HepG2 (cell line): ENCODE results near the gene OR2AG2. TPM values are rescaled to one million over a fixed set of nuclear protein-coding genes. Genes with fewer than 3 reads are reported as not detected.

Experiments used
- ATAC-seq: fragments of 200-7000 bp; cut with Tn5 transposase; 3 replicates; pipeline ENCODE4 v1.9.1; 2020; ENCODE audit warnings: mild to moderate bottlenecking, moderate library complexity
- BruUV-seq: library from RNA; stranded (reverse); fragments of 400-500 nt; replicated peaks from 2 replicates; lab custom pipeline; 2021; lab: Mats Ljungman, UMichigan
- CTCF ChIA-PET: fragments of 300-600 bp; formaldehyde crosslinking; extraction: SDS; loops from one replicate; lab custom pipeline; 2021; ENCODE audit warnings: low total read pairs, inconsistent platforms, low intra/inter-chr PET ratio; lab: Yijun Ruan, JAX
- POLR2A ChIA-PET: fragments of 350-600 bp; sonication (Branson Sonifier 250); formaldehyde crosslinking; loops from one replicate; lab custom pipeline; 2020; ENCODE audit warnings: antibody characterized with exemption, inconsistent platforms; lab: Yijun Ruan, JAX
- DNase-seq: peaks from one replicate; pipeline ENCODE4 v3.0.0-alpha.2; 2015; ENCODE audit warnings: low spot score
- FAIRE-seq: peaks from 3 replicates; lab custom pipeline; 2011; peaks lifted over from hg19 to GRCh38; lab: Jason Lieb, UNC
- H2AFZ ChIP-seq: one replicate; pipeline ENCODE4 v1.6.1; 2011; ENCODE audit warnings: low read length, inconsistent platforms
- H3K27ac ChIP-seq: fragments of 300-600 bp; 3 replicates; pipeline ENCODE4 v1.8.0; 2011; ENCODE audit warnings: mixed run types, mild to moderate bottlenecking, mixed read lengths, low read length, inconsistent platforms; ENCODE audit not compliant: insufficient read depth; ENCODE audit errors: extremely low read length
- H3K27me3 ChIP-seq, 2 experiments: fragments of 200-600 bp in 1 of 2; 2 replicates in 1 of 2; 3 replicates in 1 of 2; pipeline versions ENCODE4 v1.6.0 to v1.8.0; 2011; ENCODE audit warnings: low read length in 2 of 2, mild to moderate bottlenecking in 2 of 2, moderate library complexity in 2 of 2, inconsistent platforms in 1 of 2; ENCODE audit not compliant: insufficient read depth in 2 of 2, control insufficient read depth in 1 of 2
- H3K36me3 ChIP-seq, 2 experiments: fragments of 200-600 bp in 1 of 2; replicated peaks in 1 of 2; 2 replicates in 1 of 2; 3 replicates in 1 of 2; pipeline versions ENCODE4 v1.5.1 to v1.8.0; 2011; ENCODE audit warnings: low read length in 2 of 2, inconsistent platforms in 1 of 2; ENCODE audit not compliant: insufficient read depth in 2 of 2, control insufficient read depth in 1 of 2
- H3K4me1 ChIP-seq: 2 replicates; pipeline ENCODE4 v1.5.1; 2012; ENCODE audit warnings: low read length, inconsistent platforms; ENCODE audit not compliant: insufficient read depth
- H3K4me2 ChIP-seq: 2 replicates; pipeline ENCODE4 v1.6.0; 2011; ENCODE audit warnings: low read depth, low read length, inconsistent platforms
- H3K4me3 ChIP-seq, 3 experiments: fragments of 200-600 bp in 1 of 3; sonication (generic), shearing (Covaris generic) in 1 of 3; replicated peaks in 1 of 3; 2 replicates each; pipeline ENCODE4 v1.5.1; 2011 to 2016; ENCODE audit warnings: low read length in 3 of 3, inconsistent platforms in 2 of 3, low read depth in 2 of 3, mild to moderate bottlenecking in 2 of 3, control low read depth in 1 of 3, mixed read lengths in 1 of 3; ENCODE audit not compliant: insufficient read depth in 1 of 3
- H3K79me2 ChIP-seq: one replicate; pipeline ENCODE4 v1.6.1; 2011; ENCODE audit warnings: low read length, inconsistent platforms; ENCODE audit not compliant: insufficient read depth
- H3K9ac ChIP-seq: 2 replicates; pipeline ENCODE4 v1.6.0; 2011; ENCODE audit warnings: mild to moderate bottlenecking, low read depth, low read length, inconsistent platforms; ENCODE audit not compliant: insufficient read depth
- H3K9me3 ChIP-seq: 2 replicates; pipeline ENCODE4 v1.5.1; 2012; ENCODE audit warnings: mild to moderate bottlenecking, low read length
- H4K20me1 ChIP-seq: 2 replicates; pipeline ENCODE4 v1.6.0; 2011; ENCODE audit warnings: inconsistent platforms, mild to moderate bottlenecking, low read length, moderate library complexity; ENCODE audit not compliant: insufficient read depth
- HNRNPL ChIP-seq: fragments of 200-400 bp; formaldehyde crosslinking; IDR thresholded peaks from 2 replicates; pipeline ENCODE4 v1.6.1; 2017; ENCODE audit warnings: mild to moderate bottlenecking, low read depth, low read length
- JDP2 ChIP-seq: sonication (generic); formaldehyde crosslinking; IDR thresholded peaks from 2 replicates; pipeline ENCODE4 v1.8.1; 2022; ENCODE audit warnings: missing genetic modification reagents, borderline replicate concordance
- NFKBIZ ChIP-seq: IDR thresholded peaks from 2 replicates; pipeline ENCODE4 v1.6.1; 2018; ENCODE audit warnings: missing genetic modification reagents, missing compliant biosample characterization
- PPARG ChIP-seq: conservative IDR thresholded peaks from 2 replicates; pipeline ENCODE4 v1.6.1; 2016; ENCODE audit warnings: missing biosample characterization, missing genetic modification reagents
- STAG1 ChIP-seq: sonication (generic); formaldehyde crosslinking; IDR thresholded peaks from 2 replicates; pipeline ENCODE4 v1.4.0; 2020; ENCODE audit warnings: missing genetic modification reagents
- ZNF24 ChIP-seq: fragments of 450-650 bp; IDR thresholded peaks from 2 replicates; pipeline ENCODE4 v1.6.1; 2017; ENCODE audit warnings: antibody characterized with exemption, mild to moderate bottlenecking
- WGBS: methylation state at CpG from one replicate; pipeline ENCODE4 v1.1.6; 2017; ENCODE audit warnings: low lambda C conversion rate; 5-methylcytosine and 5-hydroxymethylcytosine counted together
- in situ Hi-C: cut with HindIII; loops from 2 replicates; pipeline ENCODE4 v1.10.0; 2017; ENCODE audit warnings: low pct_unique_long_range_greater_than_20kb; ENCODE audit not compliant: extremely low pct_ligation_motif_present
- intact Hi-C: fragments of 100-400 bp; cut with micrococcal nuclease; formaldehyde crosslinking; loops from one replicate; pipeline ENCODE4 v1.10.0; 2022; ENCODE audit not compliant: unreplicated experiment
- polyA plus RNA-seq, 8 experiments: library from polyadenylated mRNA; depleted of rRNA in 3 of 8; stranded (reverse) in 7 of 8; unstranded in 1 of 8; fragments of >200 nt; fragmentation: Illumina TruSeq in 4 of 8; extraction: Trizol in 4 of 8; gene quantifications; 2 replicates each; pipeline versions ENCODE4 v1.2.1 to v1.2.3, GENCODE V29; 2011 to 2016; ENCODE audit warnings: low read depth in 4 of 8, missing spikeins in 1 of 8, mixed read lengths in 1 of 8; ENCODE audit not compliant: insufficient read depth in 1 of 8
- total RNA-seq, 5 experiments: library from RNA; depleted of rRNA; stranded (reverse); fragments of >200 nt; fragmentation: Illumina TruSeq; extraction: Trizol; gene quantifications; 2 replicates each; pipeline ENCODE4 v1.2.3, GENCODE V29; 2016; ENCODE audit warnings: low read depth in 1 of 5
- TF ChIP-seq, protein P1 (sequence below): sonication (generic); formaldehyde crosslinking; IDR thresholded peaks from 2 replicates; pipeline ENCODE4 v1.5.0; 2020; ENCODE audit warnings: mild to moderate bottlenecking, missing genetic modification reagents, moderate library complexity
- TF ChIP-seq, protein P2 (sequence below): sonication (generic); formaldehyde crosslinking; IDR thresholded peaks from 2 replicates; pipeline ENCODE4 v1.5.1; 2020; ENCODE audit warnings: missing genetic modification reagents, mild to moderate bottlenecking, borderline replicate concordance

OR2AG2 gene
- total and polyA plus RNA-seq, 2 of the 13 experiments (the other 11 are each of a cell fraction or from before 2014, with no cell fraction given) = not detected

DNA sequence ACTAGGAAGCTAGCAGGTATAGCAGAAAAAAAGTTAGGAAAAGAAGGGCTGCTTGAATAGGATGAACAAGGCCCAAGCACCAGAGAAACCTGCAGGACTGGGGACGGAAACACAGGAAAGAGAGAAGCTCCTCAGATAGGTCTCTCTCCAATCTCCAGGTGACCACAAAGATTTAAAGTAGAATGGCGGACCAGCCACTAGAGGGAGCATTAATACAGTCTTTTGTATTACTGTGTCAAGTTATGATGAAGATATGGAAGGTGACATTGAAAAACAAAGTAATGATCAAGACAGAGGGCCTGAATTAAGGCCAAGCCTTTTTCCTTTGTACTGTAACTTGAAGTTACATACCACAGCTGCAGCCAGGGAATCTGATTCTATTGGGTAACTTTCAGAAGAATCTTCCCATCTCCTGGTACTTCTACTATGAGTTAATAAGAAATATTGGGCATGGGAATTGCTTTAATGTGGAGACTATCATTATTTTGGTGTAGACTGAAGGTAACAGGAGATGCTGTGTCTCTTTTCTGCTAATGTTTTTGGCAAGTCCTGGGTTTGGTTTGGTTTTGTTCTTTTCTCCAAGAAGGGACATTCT is 33.8 kb downstream of the OR2AG2 start:
- Histone ChIP-seq H3K4me3 (no peak overlapping the region), H3K36me3 (no peaks in the 10 kb centered on the region), H3K27ac (no peak overlapping the region), H3K27me3 (no peaks in the 10 kb centered on the region), H3K4me2 (no peak overlapping the region), H3K9me3 (no peaks in the 10 kb centered on the region), H4K20me1 (no peaks in the 10 kb centered on the region), H3K9ac (no peak overlapping the region), H3K79me2 (no peaks in the 10 kb centered on the region), H2AFZ (no peak overlapping the region), H3K4me1 (no peaks in the 10 kb centered on the region)
- POLR2A ChIA-PET = interaction anchor here (0.6 kb wide), 1 partner anchor 55 kb away, joined by 3 read pairs; the partner anchor contains the start of gene MRPL17
- FAIRE-seq = peak; percentile 47
- 5% methylated on average over 2 of the region's 2 CpGs for WGBS
- CTCF ChIA-PET = interaction anchor here (1.6 kb wide), 1 partner anchor 19 kb away, joined by 8 read pairs; no protein-coding TSS in a partner anchor
- TF ChIP-seq JDP2 (CRISPR knock-in tag) = no peak
- TF ChIP-seq, protein P1, sequence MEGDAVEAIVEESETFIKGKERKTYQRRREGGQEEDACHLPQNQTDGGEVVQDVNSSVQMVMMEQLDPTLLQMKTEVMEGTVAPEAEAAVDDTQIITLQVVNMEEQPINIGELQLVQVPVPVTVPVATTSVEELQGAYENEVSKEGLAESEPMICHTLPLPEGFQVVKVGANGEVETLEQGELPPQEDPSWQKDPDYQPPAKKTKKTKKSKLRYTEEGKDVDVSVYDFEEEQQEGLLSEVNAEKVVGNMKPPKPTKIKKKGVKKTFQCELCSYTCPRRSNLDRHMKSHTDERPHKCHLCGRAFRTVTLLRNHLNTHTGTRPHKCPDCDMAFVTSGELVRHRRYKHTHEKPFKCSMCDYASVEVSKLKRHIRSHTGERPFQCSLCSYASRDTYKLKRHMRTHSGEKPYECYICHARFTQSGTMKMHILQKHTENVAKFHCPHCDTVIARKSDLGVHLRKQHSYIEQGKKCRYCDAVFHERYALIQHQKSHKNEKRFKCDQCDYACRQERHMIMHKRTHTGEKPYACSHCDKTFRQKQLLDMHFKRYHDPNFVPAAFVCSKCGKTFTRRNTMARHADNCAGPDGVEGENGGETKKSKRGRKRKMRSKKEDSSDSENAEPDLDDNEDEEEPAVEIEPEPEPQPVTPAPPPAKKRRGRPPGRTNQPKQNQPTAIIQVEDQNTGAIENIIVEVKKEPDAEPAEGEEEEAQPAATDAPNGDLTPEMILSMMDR (CRISPR knock-in tag) = peak; percentile 62
- peak; percentile 41 for TF ChIP-seq STAG1 (CRISPR knock-in tag)
- BruUV-seq = no TSS peak
- ATAC-seq = peak; percentile 75
- DNase-seq = peak; percentile 41
- intact Hi-C loops = no loop called here
- in situ Hi-C loops = no loop called here

- CTCF ChIA-PET = no interaction called here
- no TSS peak for BruUV-seq
These were observed 35.2 kb downstream of the OR2AG2 start for GRCh38 chr11:6736495-6737121.

More at GRCh38 chr11:6736495-6737121, 35.2 kb downstream of the OR2AG2 start:
- H3K9me3 ChIP-seq = no peaks in the 10 kb centered on the region
- in situ Hi-C loops = no loop called here
- no peak for DNase-seq
- no peak for ATAC-seq
- intact Hi-C loops = no loop called here
- FAIRE-seq = no peak
- no peak overlapping the region for H2AFZ ChIP-seq
- H4K20me1 ChIP-seq = no peaks in the 10 kb centered on the region
- no peak overlapping the region for H3K9ac ChIP-seq
- WGBS = 0% methylated on average over 2 of the region's 3 CpGs
- no peak overlapping the region for H3K4me2 ChIP-seq
- H3K4me3 ChIP-seq = no peak overlapping the region
- no peaks in the 10 kb centered on the region for H3K79me2 ChIP-seq
- POLR2A ChIA-PET = no interaction called here
- H3K4me1 ChIP-seq = no peaks in the 10 kb centered on the region
- TF ChIP-seq, protein P2, sequence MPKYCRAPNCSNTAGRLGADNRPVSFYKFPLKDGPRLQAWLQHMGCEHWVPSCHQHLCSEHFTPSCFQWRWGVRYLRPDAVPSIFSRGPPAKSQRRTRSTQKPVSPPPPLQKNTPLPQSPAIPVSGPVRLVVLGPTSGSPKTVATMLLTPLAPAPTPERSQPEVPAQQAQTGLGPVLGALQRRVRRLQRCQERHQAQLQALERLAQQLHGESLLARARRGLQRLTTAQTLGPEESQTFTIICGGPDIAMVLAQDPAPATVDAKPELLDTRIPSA (CRISPR knock-in tag) = no peak
- no peak for TF ChIP-seq ZNF24
- no peak for TF ChIP-seq PPARG (CRISPR knock-in tag)
- no peak for TF ChIP-seq NFKBIZ
- TF ChIP-seq HNRNPL = no peak
- H3K36me3 ChIP-seq = no peaks in the 10 kb centered on the region
- H3K27ac ChIP-seq = no peak overlapping the region
- H3K27me3 ChIP-seq = no peaks in the 10 kb centered on the region
